H9 (cell line): ENCODE data around the gene UPF2. TPM values are rescaled to one million over a fixed set of nuclear protein-coding genes. Genes with fewer than 3 reads are reported as not detected.

ENCODE experiments used
- DNase-seq: peaks from one replicate; pipeline ENCODE4 v3.0.0-alpha.2; 2017
- H2AFZ ChIP-seq: one replicate; pipeline ENCODE4 v1.6.1; 2013; ENCODE audit warnings: mild to moderate bottlenecking, low read length, control low read depth, moderate library complexity
- H2AK5ac ChIP-seq: 2 replicates; pipeline ENCODE4 v1.6.1; 2013; ENCODE audit warnings: low read length, control low read depth, mixed read lengths; ENCODE audit not compliant: insufficient read length
- H2BK120ac ChIP-seq: one replicate; pipeline ENCODE4 v1.6.1; 2013; ENCODE audit warnings: low read depth, mild to moderate bottlenecking, low read length, control low read depth, inconsistent platforms; ENCODE audit not compliant: poor library complexity, severe bottlenecking
- H2BK12ac ChIP-seq: 2 replicates; pipeline ENCODE4 v1.6.1; 2013; ENCODE audit warnings: low read length, control low read depth, mixed read lengths, low read depth; ENCODE audit not compliant: insufficient read length
- H2BK15ac ChIP-seq: 2 replicates; pipeline ENCODE4 v1.6.1; 2013; ENCODE audit warnings: low read depth, low read length, control low read depth
- H2BK20ac ChIP-seq: one replicate; pipeline ENCODE4 v1.6.1; 2013; ENCODE audit warnings: low read depth, mild to moderate bottlenecking, low read length, control low read depth, inconsistent platforms; ENCODE audit not compliant: poor library complexity, severe bottlenecking
- H2BK5ac ChIP-seq: 2 replicates; pipeline ENCODE4 v1.6.1; 2013; ENCODE audit warnings: low read length, control low read depth, mixed read lengths; ENCODE audit not compliant: insufficient read length
- H3K14ac ChIP-seq: 2 replicates; pipeline ENCODE4 v1.6.1; 2013; ENCODE audit warnings: low read length, control low read depth; ENCODE audit not compliant: insufficient read depth
- H3K18ac ChIP-seq: 2 replicates; pipeline ENCODE4 v1.6.1; 2013; ENCODE audit warnings: low read depth, mild to moderate bottlenecking, mixed read lengths, low read length, control low read depth; ENCODE audit not compliant: insufficient read length
- H3K23ac ChIP-seq: 2 replicates; pipeline ENCODE4 v1.6.1; 2013; ENCODE audit warnings: low read length, control low read depth, mixed read lengths, low read depth; ENCODE audit not compliant: insufficient read length
- H3K23me2 ChIP-seq: 2 replicates; pipeline ENCODE4 v1.6.1; 2013; ENCODE audit warnings: low read depth, mild to moderate bottlenecking, mixed read lengths, low read length, control low read depth; ENCODE audit not compliant: insufficient read length, poor library complexity, severe bottlenecking
- H3K27ac ChIP-seq: 2 replicates; pipeline ENCODE4 v1.5.1; 2013; ENCODE audit warnings: low read length, control low read depth, mixed read lengths, low read depth; ENCODE audit not compliant: insufficient read length
- H3K27me3 ChIP-seq: 2 replicates; pipeline ENCODE4 v1.6.1; 2013; ENCODE audit warnings: low read length, control low read depth, inconsistent platforms; ENCODE audit not compliant: insufficient read depth
- H3K4ac ChIP-seq: 2 replicates; pipeline ENCODE4 v1.6.1; 2013; ENCODE audit warnings: low read depth, mild to moderate bottlenecking, control low read depth, inconsistent platforms, low read length, moderate library complexity
- H3K4me1 ChIP-seq: 2 replicates; pipeline ENCODE4 v1.6.1; 2013; ENCODE audit warnings: low read length, control low read depth, inconsistent platforms; ENCODE audit not compliant: insufficient read depth
- H3K4me2 ChIP-seq: 2 replicates; pipeline ENCODE4 v1.6.1; 2013; ENCODE audit warnings: low read length, control low read depth, mixed read lengths; ENCODE audit not compliant: insufficient read length, insufficient read depth
- H3K56ac ChIP-seq: 2 replicates; pipeline ENCODE4 v1.6.1; 2013; ENCODE audit warnings: low read depth, mild to moderate bottlenecking, mixed read lengths, low read length, control low read depth; ENCODE audit not compliant: insufficient read length
- H3K79me1 ChIP-seq: 2 replicates; pipeline ENCODE4 v1.6.1; 2013; ENCODE audit warnings: low read depth, mild to moderate bottlenecking, moderate library complexity, low read length, control low read depth, inconsistent platforms; ENCODE audit not compliant: insufficient read depth, poor library complexity, severe bottlenecking
- H3K79me2 ChIP-seq: 2 replicates; pipeline ENCODE4 v1.6.1; 2013; ENCODE audit warnings: low read length, control low read depth, inconsistent platforms; ENCODE audit not compliant: insufficient read depth
- H3K9ac ChIP-seq: 2 replicates; pipeline ENCODE4 v1.6.1; 2013; ENCODE audit warnings: low read length, control low read depth, mixed read lengths; ENCODE audit not compliant: insufficient read length; ENCODE audit errors: extremely low read depth
- H3K9me3 ChIP-seq: one replicate; pipeline ENCODE4 v1.6.1; 2013; ENCODE audit warnings: low read depth, low read length, inconsistent platforms; ENCODE audit not compliant: control insufficient read depth
- H3T11ph ChIP-seq: one replicate; pipeline ENCODE4 v1.6.1; 2013; ENCODE audit warnings: mild to moderate bottlenecking, low read length, control low read depth, inconsistent platforms
- H4K20me1 ChIP-seq: one replicate; pipeline ENCODE4 v1.6.1; 2013; ENCODE audit not compliant: control insufficient read depth, insufficient read length, insufficient read depth
- H4K5ac ChIP-seq: 2 replicates; pipeline ENCODE4 v1.6.1; 2013; ENCODE audit warnings: low read depth, mild to moderate bottlenecking, mixed read lengths, low read length, control low read depth; ENCODE audit not compliant: insufficient read length
- H4K8ac ChIP-seq: replicated peaks from 2 replicates; pipeline ENCODE4 v1.6.1; 2013; ENCODE audit warnings: low read length, control low read depth, mixed read lengths, low read depth; ENCODE audit not compliant: insufficient read length
- H4K91ac ChIP-seq: 2 replicates; pipeline ENCODE4 v1.6.1; 2013; ENCODE audit warnings: low read depth, mild to moderate bottlenecking, moderate library complexity, mixed read lengths, low read length, control low read depth; ENCODE audit not compliant: insufficient read length
- H3K27ac Mint-ChIP-seq, 3 experiments: 2 replicates in 2 of 3; 3 replicates in 1 of 3; pipeline ENCODE4 v1.8.0; 2020 to 2021; ENCODE audit warnings: mixed read lengths in 3 of 3, mild to moderate bottlenecking in 1 of 3, moderate library complexity in 1 of 3
- H3K27me3 Mint-ChIP-seq: 2 replicates; pipeline ENCODE4 v1.8.0; 2021; ENCODE audit warnings: low read depth, mild to moderate bottlenecking, moderate library complexity, mixed read lengths
- H3K36me3 Mint-ChIP-seq, 3 experiments: 2 replicates in 2 of 3; 3 replicates in 1 of 3; pipeline ENCODE4 v1.8.0; 2020 to 2021; ENCODE audit warnings: low read depth in 3 of 3, mixed read lengths in 3 of 3; ENCODE audit not compliant: insufficient read depth in 1 of 3
- H3K4me1 Mint-ChIP-seq, 2 experiments: 2 replicates each; pipeline ENCODE4 v1.8.0; 2020; ENCODE audit warnings: mixed read lengths in 2 of 2
- H3K4me3 Mint-ChIP-seq, 2 experiments: 2 replicates in 1 of 2; 3 replicates in 1 of 2; pipeline ENCODE4 v1.8.0; 2020 to 2021; ENCODE audit warnings: mild to moderate bottlenecking in 2 of 2, mixed read lengths in 2 of 2, moderate library complexity in 1 of 2
- H3K9me3 Mint-ChIP-seq, 2 experiments: 2 replicates in 1 of 2; 3 replicates in 1 of 2; pipeline ENCODE4 v1.8.0; 2020; ENCODE audit warnings: mild to moderate bottlenecking in 2 of 2, mixed read lengths in 2 of 2, moderate library complexity in 1 of 2
- CTCF ChIP-seq: fragments of 200-600 bp; sonication (generic); conservative IDR thresholded peaks from 3 replicates; pipeline ENCODE4 v1.8.0; 2021; ENCODE audit warnings: antibody characterized with exemption, mild to moderate bottlenecking
- WGBS: extraction: QIAGEN DNeasy Blood & Tissue Kit; methylation state at CpG from one replicate; pipeline ENCODE4 v1.1.7; 2013; ENCODE audit warnings: missing lambda C conversion rate, low lambda C conversion rate, mixed read lengths; ENCODE audit not compliant: insufficient read length; ENCODE audit errors: extremely low coverage; 5-methylcytosine and 5-hydroxymethylcytosine counted together
- total RNA-seq: library from RNA; stranded (reverse); gene quantifications from 2 replicates; pipeline ENCODE4 v1.2.1, GENCODE V29; 2021

The UPF2 gene
- total RNA-seq, 1 experiment from 2014 or later = 34.1 TPM

GRCh38 chr10:12051241-12051640 lies 8.6 kb upstream of the UPF2 start:
- no peak overlapping the region for H2AK5ac ChIP-seq
- H3K27ac ChIP-seq = no peak overlapping the region
- no peaks in the 10 kb centered on the region for H4K20me1 ChIP-seq
- H3K56ac ChIP-seq = no peak overlapping the region
- H3K27me3 ChIP-seq = no peaks in the 10 kb centered on the region
- H3K36me3 Mint-ChIP-seq = no peaks in the 10 kb centered on the region
- H3K14ac ChIP-seq = no peak overlapping the region
- no peak overlapping the region for H3K9ac ChIP-seq
- H3K79me2 ChIP-seq = no peaks in the 10 kb centered on the region
- no peaks in the 10 kb centered on the region for H3K23me2 ChIP-seq
- H3K23ac ChIP-seq = no peak overlapping the region
- no peak overlapping the region for H3K4me3 Mint-ChIP-seq
- no peak overlapping the region for H4K5ac ChIP-seq
- no peak overlapping the region for H2BK5ac ChIP-seq
- H3K27me3 Mint-ChIP-seq = peaks cover 4% of the 10 kb centered on the region
- no peak overlapping the region for H3K27ac Mint-ChIP-seq
- no peaks in the 10 kb centered on the region for H3K9me3 Mint-ChIP-seq
- no CpG with 5 or more reads among the region's 4 CpGs for WGBS
- DNase-seq = no peak
- no peak overlapping the region for H3T11ph ChIP-seq
- no peak overlapping the region for H2BK20ac ChIP-seq
- H3K4me1 Mint-ChIP-seq = peaks cover 3 to 7% of the 10 kb centered on the region in 2 experiments; a peak in 1 of 4 replicates
- H4K8ac ChIP-seq = no peak overlapping the region
- no peak overlapping the region for H4K91ac ChIP-seq
- no peak for TF ChIP-seq CTCF
- no peaks in the 10 kb centered on the region for H3K4me1 ChIP-seq
- no peak overlapping the region for H2AFZ ChIP-seq
- H2BK15ac ChIP-seq = no peak overlapping the region
- H3K18ac ChIP-seq = no peak overlapping the region
- no peaks in the 10 kb centered on the region for H3K79me1 ChIP-seq
- H3K9me3 ChIP-seq = no peaks in the 10 kb centered on the region
- H3K4me2 ChIP-seq = no peak overlapping the region
- H2BK12ac ChIP-seq = no peak overlapping the region
- no peak overlapping the region for H2BK120ac ChIP-seq
- H3K4ac ChIP-seq = no peak overlapping the region
